ENCODE results near the gene COL23A1.

COL23A1 gene

DNA sequence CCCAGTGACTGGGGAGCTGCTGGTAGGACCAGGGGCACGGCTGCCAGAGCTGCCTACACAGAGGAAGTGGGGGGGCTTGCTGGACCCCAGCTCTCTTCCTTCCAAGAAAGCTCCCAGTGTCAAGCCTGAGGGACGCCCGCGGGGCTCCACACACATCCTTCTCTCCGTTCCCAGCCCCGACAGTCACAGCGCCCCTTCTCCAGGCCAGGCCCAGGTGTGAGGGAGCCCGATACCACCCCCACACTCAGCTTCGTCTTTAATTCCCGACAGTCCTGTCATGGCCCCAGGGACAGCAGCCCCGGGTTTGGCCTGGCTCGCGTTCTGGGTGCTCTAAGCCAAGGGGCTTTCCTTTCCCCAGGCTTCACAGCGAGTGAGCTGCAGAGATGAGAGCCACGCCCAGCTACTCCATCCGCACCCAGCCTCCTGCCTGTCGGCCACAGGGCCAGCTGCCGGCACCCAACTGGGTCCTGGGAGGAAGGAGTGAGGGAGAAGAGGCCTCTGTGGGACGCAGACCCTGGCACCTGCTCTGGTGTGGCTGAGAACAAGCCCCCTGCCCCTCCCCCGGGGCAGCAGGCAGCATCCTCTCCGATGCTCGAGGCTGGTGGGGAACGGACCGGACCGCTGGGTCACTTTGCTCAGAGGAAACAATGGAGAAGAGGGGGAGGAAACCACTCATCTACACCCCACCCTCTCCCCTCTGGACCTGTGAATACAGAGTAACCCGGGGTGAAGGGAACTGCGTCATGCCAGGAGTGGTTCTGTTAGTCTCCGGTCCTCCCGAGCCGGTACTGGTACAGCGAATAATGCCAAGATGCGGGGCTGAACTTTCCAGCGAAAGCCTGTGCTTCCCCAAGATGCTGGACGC is 303.7 kb downstream of the COL23A1 start:
- no peak for DNase-seq (ENCODE audit: low read depth in 2 of 2)

GRCh38 chr5:178285399-178286225 is 304.6 kb downstream of the COL23A1 start:
- no peak for DNase-seq (ENCODE audit: low read depth in 2 of 2)

GRCh38 chr5:178284996-178285395 is 305.2 kb downstream of the COL23A1 start:
- no peak for DNase-seq (ENCODE audit: low read depth in 2 of 2)

GRCh38 chr5:178284093-178284675 is 306.0 kb downstream of the COL23A1 start:
- no peak for DNase-seq (ENCODE audit: low read depth in 2 of 2)

DNA sequence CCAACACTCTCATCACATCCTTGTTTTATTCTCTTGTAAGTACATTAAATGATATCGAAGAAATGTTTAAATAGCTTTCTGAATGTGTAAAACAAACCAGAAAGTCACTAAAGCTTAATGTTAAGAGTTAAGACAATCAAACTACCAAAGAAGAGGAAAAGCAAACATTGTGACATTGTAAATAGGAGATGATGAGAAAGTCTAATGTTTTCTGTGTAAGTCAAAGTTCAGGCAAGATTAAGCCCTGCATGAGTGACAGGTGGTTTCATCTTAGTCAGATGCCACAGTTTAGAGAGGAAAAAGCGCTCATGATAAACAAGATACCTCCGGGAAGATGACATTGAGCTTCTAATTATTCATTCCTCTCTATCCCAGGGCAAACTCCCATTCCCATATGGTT is 306.7 kb downstream of the COL23A1 start:
- DNase-seq (ENCODE audit: low read depth in 2 of 2), result no peak

DNA sequence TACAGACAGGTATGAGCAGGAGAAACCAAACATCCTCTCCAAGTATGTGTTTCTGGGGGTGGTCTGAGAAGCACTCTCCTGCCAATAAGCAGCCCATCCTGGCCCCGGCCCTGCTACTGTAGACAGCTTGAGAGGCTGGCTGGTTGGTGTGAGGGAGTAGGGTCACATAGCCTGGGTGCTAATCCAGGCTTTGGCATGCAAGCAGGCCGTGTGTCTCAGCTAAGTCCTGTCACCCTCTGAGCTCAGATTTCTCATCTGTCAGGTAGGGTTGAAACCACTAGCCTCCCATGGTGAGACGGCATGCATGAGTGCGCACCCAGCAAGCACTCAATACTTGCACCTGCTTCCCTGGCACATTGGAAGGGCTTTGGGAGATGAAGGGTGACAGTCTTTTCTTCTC is 307.8 kb downstream of the COL23A1 start:
- no peak for DNase-seq (ENCODE audit: low read depth in 2 of 2)

DNA sequence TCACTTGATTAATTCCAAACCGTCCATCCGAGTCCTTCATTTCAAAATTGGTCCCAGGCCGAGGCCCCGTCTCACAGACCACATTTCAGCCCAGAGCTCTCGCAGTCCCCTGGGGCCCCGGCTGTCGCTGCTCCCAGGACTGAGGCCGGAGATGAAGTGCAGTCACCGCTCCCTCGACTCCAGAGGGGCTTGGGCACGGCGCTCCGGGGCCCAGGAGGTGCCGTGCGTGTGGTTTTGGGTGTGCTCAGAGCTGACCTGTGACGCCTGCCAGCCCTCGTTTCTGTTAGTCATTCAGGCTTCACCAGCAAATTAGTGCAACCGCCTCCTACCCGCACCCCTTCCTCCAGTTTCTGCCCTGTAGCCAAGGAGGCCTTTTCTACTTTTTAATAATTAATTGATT is 308.9 kb downstream of the COL23A1 start:
- no peak for DNase-seq (ENCODE audit: low read depth in 2 of 2)

DNA sequence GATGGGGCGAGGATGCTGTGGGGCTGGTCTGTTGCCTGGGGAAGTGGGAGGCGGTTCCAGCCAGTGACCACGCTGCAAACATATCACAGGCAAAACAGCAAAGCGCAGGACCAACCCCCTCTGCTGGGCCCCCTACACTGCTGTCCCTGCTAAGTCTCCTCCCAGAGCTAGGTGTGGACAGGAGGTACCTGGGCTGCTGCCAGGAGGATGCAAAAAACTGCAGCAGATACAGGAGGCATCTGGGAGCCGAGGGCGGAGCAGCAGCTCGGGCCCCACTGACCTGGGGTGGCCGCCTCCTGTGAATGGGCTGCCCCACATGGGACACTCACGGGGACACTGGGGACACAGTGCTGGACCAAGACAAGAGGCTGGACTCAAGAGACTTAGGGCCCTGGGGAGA is 309.6 kb downstream of the COL23A1 start:
- DNase-seq (ENCODE audit: low read depth in 2 of 2), result no peak

- peak; percentile 15 to 23 for DNase-seq (ENCODE audit: low read depth in 2 of 2)
Measured at GRCh38 chr5:178279723-178280438, 310.3 kb downstream of the COL23A1 start.

DNA sequence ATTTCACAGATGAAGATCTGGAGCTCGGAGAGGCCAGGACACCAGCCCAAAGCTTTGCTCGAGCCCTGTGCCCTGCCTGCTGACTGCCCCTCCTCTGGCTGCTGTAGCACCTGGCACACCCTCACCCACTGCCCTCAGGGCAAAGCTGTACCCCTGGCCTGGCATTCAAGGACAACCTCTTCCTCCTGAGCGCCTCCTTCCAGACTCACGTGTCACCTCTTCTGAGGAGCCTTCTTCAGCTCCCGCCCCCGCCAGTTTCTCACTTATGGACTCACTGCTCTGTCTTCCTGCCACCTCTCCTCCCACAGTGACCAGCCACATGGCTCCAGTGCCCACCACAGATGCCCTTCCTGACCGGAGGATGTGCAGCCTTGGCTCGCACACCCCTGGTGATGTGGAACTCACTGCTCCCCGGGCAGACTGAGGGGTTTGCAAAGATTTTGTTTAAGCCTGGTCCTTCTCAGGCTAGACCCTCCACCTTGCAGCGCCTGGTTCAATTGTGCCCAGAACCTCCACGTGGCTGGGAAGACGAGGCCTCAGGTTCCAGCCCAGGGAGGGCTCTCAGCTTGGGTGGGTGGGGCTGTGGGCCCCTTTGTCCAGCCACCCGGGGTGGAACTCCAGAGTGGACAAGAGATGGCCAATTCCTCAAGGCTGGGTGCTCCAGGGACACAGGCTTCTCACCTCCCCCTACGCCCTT is 311.0 kb downstream of the COL23A1 start:
- no peak for DNase-seq (ENCODE audit: low read depth in 2 of 2)

- no peak for DNase-seq (ENCODE audit: low read depth in 2 of 2)
Measured at GRCh38 chr5:178278358-178279023, 311.7 kb downstream of the COL23A1 start.

- no peak for DNase-seq (ENCODE audit: low read depth in 2 of 2)
Measured at GRCh38 chr5:178277866-178278265, 312.3 kb downstream of the COL23A1 start.

- no peak for DNase-seq (ENCODE audit: low read depth in 2 of 2)
Measured at GRCh38 chr5:178277346-178277745, 312.8 kb downstream of the COL23A1 start.

DNA sequence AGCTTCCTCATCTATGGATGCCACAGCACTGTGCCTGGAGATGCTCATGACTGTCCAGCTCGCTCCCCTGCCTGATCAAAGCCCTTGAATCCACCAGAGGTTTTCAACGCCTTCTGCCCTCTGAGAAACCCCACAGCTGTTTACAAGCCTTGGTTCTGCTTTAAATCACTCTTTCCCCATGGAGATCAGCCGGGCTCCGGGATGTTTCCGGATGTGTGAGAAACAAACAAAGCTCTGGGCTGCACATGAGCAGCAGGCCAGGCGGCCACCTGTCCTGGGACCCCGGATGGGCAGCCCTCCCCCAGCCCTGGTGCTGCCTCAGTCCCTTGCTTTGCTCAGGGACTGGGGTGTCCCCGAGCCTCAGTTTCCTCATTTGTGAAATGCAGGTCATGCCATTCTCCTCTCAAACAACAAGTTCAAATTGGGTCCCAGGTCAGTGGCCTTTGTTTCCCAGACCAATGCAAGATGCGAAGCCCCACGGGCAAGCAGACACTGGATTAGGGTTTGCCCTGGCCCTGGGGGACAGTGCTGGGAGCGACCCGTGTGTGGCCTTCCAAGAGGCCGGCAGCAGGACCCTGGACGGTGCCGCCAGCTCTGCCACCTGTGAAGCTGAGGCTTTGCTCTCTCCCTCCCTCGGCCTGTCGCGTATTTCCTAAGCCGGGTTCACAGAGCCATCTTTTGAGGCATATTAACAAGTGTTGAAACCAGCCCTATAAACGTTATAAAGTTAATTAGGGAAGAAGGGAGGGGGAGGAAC is 315.2 kb downstream of the COL23A1 start:
- no peak for DNase-seq (ENCODE audit: low read depth in 2 of 2)

DNA sequence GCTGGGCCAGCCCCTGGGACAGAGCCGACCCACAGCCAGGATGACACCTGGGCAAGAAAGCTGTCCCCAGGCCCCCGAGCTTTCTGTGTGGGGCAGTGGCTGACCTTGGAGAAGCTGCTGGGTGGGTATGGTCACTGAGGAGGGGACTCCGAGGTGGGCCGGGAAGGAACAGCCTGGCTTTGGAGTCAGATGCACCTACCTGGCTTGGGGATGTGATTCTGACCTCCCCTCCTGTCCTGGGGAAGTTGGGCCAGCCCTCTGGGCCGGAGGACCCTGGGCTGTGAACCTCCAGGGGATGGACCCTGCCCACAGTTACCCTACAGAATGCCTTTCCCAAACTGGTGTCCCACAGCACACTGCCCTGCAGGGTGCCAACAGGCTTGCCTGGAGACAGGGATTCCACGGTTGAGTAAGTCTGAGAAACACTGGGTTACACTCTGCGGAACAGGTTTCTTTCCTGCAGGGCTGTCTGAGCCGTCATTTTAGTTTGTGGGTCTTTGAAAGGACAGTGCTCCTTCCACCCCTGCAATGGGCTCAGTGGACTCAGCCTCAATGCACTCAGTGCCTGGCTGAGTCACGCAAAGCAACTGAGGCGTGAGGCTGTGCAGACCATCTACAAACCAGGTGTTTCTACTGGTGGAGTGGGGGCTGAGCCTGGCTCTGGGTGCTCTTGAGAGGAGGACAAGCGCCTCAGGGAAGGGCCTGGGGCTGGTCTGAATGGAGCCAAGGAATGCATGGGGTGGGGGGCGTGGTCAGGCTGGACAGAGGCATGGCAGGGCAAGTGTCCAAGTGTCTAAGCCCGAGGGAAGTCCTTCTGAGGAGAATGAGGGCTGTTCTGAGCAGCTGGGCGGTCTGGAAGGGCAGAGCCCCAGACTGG is 316.3 kb downstream of the COL23A1 start:
- no peak for DNase-seq (ENCODE audit: low read depth in 2 of 2)

DNA sequence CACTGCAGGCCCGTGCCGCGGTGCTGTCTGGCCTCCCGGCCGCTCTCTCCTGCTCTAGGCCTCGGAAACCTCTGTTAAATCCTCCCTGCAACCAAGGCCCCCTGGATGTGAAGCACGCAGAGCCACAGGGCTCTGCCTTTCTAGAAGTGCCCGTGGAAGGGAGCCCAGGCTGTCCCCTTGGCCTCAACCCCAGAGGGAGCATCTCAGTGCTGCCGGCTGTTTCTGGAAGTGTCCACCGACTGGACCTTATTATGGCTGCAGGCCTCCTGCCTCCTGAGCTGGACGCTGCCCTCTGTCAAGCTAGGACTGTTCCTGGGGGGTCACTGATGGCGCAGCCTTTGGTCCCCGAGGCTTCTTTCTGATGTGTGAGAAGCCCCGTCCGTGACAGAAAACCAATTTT is 317.2 kb downstream of the COL23A1 start:
- DNase-seq (ENCODE audit: low read depth in 2 of 2), result no peak

- no peak for DNase-seq (ENCODE audit: low read depth in 2 of 2)
Measured at GRCh38 chr5:178272591-178272990, 317.6 kb downstream of the COL23A1 start.

- DNase-seq (ENCODE audit: low read depth in 2 of 2), result no peak
Measured at GRCh38 chr5:178271726-178272479, 318.3 kb downstream of the COL23A1 start.
